ENCODE results near the gene FGF12. TPM values are rescaled to one million over a fixed set of nuclear protein-coding genes. Genes with fewer than 3 reads are reported as not detected.

Gene FGF12
- total RNA-seq: 0.17 TPM in 1 of 2 replicates, not detected in the other

GRCh38 chr3:192727032-192727847 is at the start of gene FGF12:
Gene FGF12, minus strand, starts transcription at chr3:192727541.

Other genes with a start within 250 kb of the FGF12 start
- 6.1 and 8.1 TPM in 2 replicates for gene MB21D2, start 190.3 kb upstream of the FGF12 start, total RNA-seq